Breast epithelium (tissue), 3 donors: Measurements from ENCODE around the gene WHRN.

Experiments used
- POLR2A ChIP-seq: fragments of 450-650 bp; IDR thresholded peaks from one replicate; pipeline ENCODE4 v1.6.1; 2016; ENCODE audit warnings: antibody characterized with exemption, mild to moderate bottlenecking, moderate library complexity
- POLR2AphosphoS5 ChIP-seq, 3 donors: sonication (generic); formaldehyde crosslinking; IDR thresholded peaks; one replicate each; pipeline ENCODE4 v1.6.1; 2017; ENCODE audit warnings: antibody characterized with exemption in 3 of 3
- TF ChIP-seq, protein P1 (sequence below), 3 donors: fragments of 450-650 bp; IDR thresholded peaks; one replicate each; pipeline ENCODE4 v1.5.1; 2016 to 2017; ENCODE audit warnings: antibody characterized with exemption in 3 of 3, mild to moderate bottlenecking in 3 of 3, moderate library complexity in 3 of 3

DNA sequence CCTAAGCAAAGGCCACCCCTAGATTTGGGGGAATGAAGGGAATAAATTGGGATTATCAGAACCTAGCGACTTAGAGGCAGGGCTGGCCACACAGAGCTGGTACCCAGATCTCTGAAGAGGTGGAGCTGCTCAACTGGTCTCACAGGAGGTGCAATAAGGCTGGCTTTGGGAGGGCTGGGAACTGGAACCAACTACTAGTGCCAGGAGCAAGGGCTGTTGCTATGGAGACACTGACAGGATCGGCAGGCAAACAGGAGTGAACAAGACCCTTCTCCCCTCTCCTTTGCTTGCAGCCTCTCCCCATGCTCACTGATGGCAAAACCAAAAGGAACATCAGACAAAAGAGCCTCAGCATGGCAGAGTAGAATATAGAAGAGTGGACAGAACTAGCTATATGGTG lies 17.0 kb upstream of the WHRN start:
- TF ChIP-seq POLR2A (no peak), POLR2AphosphoS5 (IDR thresholded peaks at IDR 0.05) (no peak)
- TF ChIP-seq, protein P1, sequence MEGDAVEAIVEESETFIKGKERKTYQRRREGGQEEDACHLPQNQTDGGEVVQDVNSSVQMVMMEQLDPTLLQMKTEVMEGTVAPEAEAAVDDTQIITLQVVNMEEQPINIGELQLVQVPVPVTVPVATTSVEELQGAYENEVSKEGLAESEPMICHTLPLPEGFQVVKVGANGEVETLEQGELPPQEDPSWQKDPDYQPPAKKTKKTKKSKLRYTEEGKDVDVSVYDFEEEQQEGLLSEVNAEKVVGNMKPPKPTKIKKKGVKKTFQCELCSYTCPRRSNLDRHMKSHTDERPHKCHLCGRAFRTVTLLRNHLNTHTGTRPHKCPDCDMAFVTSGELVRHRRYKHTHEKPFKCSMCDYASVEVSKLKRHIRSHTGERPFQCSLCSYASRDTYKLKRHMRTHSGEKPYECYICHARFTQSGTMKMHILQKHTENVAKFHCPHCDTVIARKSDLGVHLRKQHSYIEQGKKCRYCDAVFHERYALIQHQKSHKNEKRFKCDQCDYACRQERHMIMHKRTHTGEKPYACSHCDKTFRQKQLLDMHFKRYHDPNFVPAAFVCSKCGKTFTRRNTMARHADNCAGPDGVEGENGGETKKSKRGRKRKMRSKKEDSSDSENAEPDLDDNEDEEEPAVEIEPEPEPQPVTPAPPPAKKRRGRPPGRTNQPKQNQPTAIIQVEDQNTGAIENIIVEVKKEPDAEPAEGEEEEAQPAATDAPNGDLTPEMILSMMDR (IDR thresholded peaks at IDR 0.05), result no peak
